ENCODE data around the gene SLC4A8.

DNA sequence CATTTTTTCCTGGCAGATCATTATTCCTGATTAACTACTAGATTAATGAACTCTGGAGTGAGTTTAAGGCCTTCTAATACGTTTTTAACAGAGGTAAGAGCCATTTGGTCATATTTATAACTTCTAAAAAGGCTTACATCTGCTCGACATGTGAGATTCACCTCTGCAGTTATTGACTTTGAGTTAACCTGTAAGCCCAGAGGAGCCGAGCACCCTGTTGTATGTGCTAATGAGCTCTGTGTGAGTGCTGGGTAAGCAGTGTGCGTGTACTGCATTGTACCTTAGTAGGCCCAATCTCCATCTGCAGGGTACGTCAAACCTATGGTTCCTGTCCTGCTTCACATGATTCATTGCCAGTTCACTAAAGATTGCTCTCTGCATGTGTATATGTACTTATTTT, 18.9 kb downstream of the SLC4A8 start:
- TF ChIP-seq, protein P1, sequence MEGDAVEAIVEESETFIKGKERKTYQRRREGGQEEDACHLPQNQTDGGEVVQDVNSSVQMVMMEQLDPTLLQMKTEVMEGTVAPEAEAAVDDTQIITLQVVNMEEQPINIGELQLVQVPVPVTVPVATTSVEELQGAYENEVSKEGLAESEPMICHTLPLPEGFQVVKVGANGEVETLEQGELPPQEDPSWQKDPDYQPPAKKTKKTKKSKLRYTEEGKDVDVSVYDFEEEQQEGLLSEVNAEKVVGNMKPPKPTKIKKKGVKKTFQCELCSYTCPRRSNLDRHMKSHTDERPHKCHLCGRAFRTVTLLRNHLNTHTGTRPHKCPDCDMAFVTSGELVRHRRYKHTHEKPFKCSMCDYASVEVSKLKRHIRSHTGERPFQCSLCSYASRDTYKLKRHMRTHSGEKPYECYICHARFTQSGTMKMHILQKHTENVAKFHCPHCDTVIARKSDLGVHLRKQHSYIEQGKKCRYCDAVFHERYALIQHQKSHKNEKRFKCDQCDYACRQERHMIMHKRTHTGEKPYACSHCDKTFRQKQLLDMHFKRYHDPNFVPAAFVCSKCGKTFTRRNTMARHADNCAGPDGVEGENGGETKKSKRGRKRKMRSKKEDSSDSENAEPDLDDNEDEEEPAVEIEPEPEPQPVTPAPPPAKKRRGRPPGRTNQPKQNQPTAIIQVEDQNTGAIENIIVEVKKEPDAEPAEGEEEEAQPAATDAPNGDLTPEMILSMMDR (IDR thresholded peaks at IDR 0.05): no peak
- no peak for TF ChIP-seq POLR2A (IDR thresholded peaks at IDR 0.05)
